Measurements from ENCODE around the gene DLX3. TPM values are rescaled to one million over a fixed set of nuclear protein-coding genes. Genes with fewer than 3 reads are reported as not detected.

DLX3 gene
- total RNA-seq, 2 donors from 2014 or later: not detected

DNA sequence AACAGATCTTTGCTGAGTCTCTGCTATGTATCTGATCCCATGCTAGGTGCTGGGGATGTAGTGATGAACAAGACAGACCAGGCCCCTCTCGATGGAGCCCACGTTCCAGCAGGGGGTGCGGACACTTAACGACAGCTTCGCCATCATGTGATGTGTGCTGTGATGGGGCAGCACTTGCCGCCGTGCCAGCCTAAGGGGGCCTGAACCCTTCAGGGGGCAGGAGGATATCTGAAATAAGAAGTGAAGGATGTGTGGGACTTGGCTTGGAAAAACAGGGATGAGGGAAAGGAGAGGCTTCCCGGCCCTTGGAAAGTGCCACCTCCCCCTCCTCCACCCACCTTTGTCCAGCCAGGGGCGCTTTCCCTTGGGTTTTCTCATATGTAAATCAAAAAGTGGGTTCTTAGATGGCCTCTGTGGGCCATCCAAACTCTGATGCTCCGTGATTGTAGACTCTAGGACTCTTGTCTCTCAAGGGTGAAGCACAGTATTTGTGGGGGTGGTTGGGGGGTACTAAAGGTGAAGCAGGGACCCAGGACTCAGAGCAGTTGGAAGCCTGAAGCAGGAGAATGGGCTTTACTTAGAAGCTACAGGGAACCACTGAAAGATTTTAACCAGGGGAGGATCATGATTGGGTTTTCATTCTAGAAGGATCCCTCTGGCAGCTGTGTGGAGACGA lies 4.0 kb upstream of the DLX3 start:
- no peaks in the 10 kb centered on the region for H3K36me3 ChIP-seq (replicated peaks in 1 of 2; ENCODE audit: insufficient read depth in 1 of 2, low read depth in 2 of 2)
- no peak for ATAC-seq
- no peak overlapping the region for H3K27ac ChIP-seq
- no peak for TF ChIP-seq POLR2A (IDR thresholded peaks at IDR 0.05)
- TF ChIP-seq, protein P1, sequence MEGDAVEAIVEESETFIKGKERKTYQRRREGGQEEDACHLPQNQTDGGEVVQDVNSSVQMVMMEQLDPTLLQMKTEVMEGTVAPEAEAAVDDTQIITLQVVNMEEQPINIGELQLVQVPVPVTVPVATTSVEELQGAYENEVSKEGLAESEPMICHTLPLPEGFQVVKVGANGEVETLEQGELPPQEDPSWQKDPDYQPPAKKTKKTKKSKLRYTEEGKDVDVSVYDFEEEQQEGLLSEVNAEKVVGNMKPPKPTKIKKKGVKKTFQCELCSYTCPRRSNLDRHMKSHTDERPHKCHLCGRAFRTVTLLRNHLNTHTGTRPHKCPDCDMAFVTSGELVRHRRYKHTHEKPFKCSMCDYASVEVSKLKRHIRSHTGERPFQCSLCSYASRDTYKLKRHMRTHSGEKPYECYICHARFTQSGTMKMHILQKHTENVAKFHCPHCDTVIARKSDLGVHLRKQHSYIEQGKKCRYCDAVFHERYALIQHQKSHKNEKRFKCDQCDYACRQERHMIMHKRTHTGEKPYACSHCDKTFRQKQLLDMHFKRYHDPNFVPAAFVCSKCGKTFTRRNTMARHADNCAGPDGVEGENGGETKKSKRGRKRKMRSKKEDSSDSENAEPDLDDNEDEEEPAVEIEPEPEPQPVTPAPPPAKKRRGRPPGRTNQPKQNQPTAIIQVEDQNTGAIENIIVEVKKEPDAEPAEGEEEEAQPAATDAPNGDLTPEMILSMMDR (IDR thresholded peaks at IDR 0.05): no peak
- H3K27me3 ChIP-seq: peaks cover 0 to 9% of the 10 kb centered on the region in 2 donors
- H3K4me3 ChIP-seq: no peak overlapping the region
- no peaks in the 10 kb centered on the region for H3K9me3 ChIP-seq
- H3K4me1 ChIP-seq: peaks cover 34% of the 10 kb centered on the region
- no peak for DNase-seq
- 39 to 43% methylated on average over 10 to 11 of the region's 11 CpGs for WGBS, 2 donors
- intact Hi-C loops (cut with DNase I): loop anchor here (5.0 kb wide), 1 partner anchor 137 kb away; no protein-coding TSS in a partner anchor

DNA sequence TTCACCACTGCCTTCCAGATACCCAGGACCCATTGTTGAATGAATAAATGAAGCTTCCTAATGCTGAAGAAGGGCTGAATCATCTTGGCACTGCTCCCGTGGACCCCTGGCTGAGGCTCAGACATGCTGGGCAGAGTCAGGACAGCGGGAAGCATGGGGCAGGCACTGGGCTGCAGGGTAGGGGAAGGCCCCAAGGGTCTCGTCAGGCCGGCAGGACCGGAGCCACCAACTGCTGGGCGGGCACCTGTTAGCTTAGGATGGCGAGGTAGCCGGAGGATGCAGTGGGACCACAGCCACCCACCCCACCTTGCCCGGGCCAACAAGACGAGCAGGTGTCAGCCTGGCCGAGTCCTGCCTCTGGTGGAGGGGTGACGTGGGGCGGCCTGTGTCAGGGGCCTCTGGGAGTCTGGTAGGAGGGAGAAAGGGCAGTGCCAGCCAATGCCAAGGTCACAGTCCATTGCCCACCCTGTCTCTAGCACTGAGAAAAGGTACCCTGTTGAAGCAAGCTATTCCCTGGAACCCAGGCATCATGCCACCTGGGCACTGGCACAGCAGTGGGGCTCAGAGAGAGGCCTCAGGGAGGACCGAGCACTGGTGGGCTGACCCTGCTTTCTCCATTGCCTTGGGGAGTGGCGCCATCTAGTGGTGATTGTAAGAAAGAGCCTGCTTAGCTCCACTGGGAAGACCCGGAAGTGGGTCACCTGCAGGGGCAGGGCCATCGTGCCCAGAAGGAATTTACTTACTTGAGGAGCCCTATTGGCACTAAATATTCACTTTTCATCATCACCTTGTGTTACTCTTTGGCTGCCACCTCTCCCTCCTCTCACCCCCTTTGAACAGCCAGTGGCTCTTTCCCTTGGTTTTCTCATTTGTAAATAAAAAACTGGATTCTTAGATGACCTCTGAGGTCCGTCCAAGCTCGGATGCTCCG lies 3.0 kb upstream of the DLX3 start:
- peaks cover 44% of the 10 kb centered on the region for H3K4me1 ChIP-seq
- intact Hi-C loops (cut with DNase I): loop anchor here (5.0 kb wide), 1 partner anchor 136 kb away; no protein-coding TSS in a partner anchor
- ATAC-seq: peak; percentile 77
- no peak for TF ChIP-seq POLR2A (IDR thresholded peaks at IDR 0.05)
- TF ChIP-seq, protein P1 (IDR thresholded peaks at IDR 0.05): peak; percentile 91 to 97 (median 94)
- no peak overlapping the region for H3K4me3 ChIP-seq
- H3K9me3 ChIP-seq: no peaks in the 10 kb centered on the region
- 29 to 35% methylated on average over 13 to 20 of the region's 20 CpGs for WGBS, 2 donors
- DNase-seq: peak; percentile 81 to 86 (median 84)
- no peak overlapping the region for H3K27ac ChIP-seq
- no peaks in the 10 kb centered on the region for H3K36me3 ChIP-seq (replicated peaks in 1 of 2; ENCODE audit: insufficient read depth in 1 of 2, low read depth in 2 of 2)
- H3K27me3 ChIP-seq: peaks cover 0 to 15% of the 10 kb centered on the region in 2 donors

DNA sequence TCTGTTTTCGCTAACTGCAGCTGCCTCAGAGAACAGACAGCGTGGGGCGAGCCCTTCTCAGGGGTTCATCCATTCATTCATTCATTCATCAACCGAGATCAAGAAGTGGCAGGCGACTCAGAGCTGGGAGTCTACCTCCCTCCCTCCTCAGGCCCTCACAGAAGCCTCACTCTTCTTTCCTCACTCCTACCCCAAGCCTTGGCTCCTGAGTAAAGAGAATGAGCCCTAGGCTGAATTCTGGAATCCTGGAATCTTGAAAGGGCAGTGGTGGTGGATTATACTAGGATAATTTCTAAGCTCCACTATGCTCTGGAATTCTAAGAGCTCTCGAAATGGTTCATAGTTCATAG lies 2.3 kb upstream of the DLX3 start:
- TF ChIP-seq, protein P1 (IDR thresholded peaks at IDR 0.05): no peak
- no peak for TF ChIP-seq POLR2A (IDR thresholded peaks at IDR 0.05)
- DNase-seq (no peak), ATAC-seq (no peak)
- no peaks in the 10 kb centered on the region for H3K36me3 ChIP-seq (replicated peaks in 1 of 2; ENCODE audit: insufficient read depth in 1 of 2, low read depth in 2 of 2)
- H3K27me3 ChIP-seq: peaks cover 0 to 15% of the 10 kb centered on the region in 2 donors
- intact Hi-C loops (cut with DNase I): loop anchor here (5.0 kb wide), 1 partner anchor 135 kb away; no protein-coding TSS in a partner anchor
- H3K4me1 ChIP-seq: peaks cover 45% of the 10 kb centered on the region
- H3K27ac ChIP-seq: no peak overlapping the region
- no peaks in the 10 kb centered on the region for H3K9me3 ChIP-seq
- no peak overlapping the region for H3K4me3 ChIP-seq
- 22% methylated on average over 4 to 6 of the region's 6 CpGs for WGBS, 2 donors

DNA sequence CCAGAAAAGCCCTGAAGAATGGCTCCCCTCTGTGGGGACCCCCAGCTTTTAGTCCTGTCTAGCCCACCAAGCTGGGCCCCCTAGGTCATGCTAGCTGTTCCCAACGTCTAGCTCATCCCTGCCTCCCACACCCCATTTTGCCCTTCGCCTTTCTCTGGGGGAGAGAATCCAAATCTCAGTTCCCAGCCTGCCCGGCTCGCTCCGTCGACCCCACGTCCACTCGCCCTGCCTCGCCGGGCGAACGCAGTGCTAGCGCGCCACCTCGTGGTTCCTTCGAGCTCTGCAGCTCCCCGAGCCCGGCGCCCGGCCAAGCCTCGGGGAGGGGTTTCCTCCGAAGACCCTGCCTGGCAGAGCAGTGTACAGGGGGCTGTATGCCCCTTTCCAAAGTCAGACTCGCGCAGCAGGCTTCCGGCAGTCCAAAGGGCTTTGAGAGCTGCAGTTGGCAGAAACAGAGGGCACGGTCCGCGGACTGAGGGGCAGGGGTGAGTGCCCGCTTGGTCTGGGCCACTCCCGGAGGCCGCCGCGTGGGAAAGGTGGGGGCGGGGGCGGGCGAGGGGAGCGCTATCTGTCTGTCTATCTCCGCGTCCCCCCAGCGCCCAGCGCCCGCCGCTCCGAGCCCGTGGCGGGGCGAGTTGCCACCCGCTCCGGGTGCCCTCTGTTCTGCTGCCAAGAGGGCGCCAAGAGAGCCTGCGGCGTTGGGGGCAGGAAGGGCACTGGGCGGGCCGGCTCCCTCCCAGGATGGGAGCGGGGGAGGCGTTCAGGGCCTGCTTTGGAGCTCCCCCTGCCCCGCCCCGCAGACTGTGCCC lies 1.7 kb upstream of the DLX3 start:
- ATAC-seq (peak; percentile 47), DNase-seq (peak; percentile 25 to 58 (median 51))
- Histone ChIP-seq H3K27ac (no peak overlapping the region), H3K4me3 (no peak overlapping the region), H3K9me3 (no peaks in the 10 kb centered on the region), H3K4me1 (peaks cover 45% of the 10 kb centered on the region), H3K27me3 (peaks cover 0 to 15% of the 10 kb centered on the region in 2 donors), H3K36me3 (replicated peaks in 1 of 2; ENCODE audit: insufficient read depth in 1 of 2, low read depth in 2 of 2) (no peaks in the 10 kb centered on the region)
- 2% methylated on average over 40 to 50 of the region's 58 CpGs for WGBS, 2 donors
- intact Hi-C loops (cut with DNase I): loop anchor here (5.0 kb wide), 1 partner anchor 134 kb away; no protein-coding TSS in a partner anchor
- TF ChIP-seq POLR2A (IDR thresholded peaks at IDR 0.05): no peak
- TF ChIP-seq, protein P1 (IDR thresholded peaks at IDR 0.05): peak; percentile 88 to 99 (median 94)

All from body of pancreas (tissue), 4 donors.